ENCODE data around the gene CITED4.

- TF ChIP-seq, protein P1, sequence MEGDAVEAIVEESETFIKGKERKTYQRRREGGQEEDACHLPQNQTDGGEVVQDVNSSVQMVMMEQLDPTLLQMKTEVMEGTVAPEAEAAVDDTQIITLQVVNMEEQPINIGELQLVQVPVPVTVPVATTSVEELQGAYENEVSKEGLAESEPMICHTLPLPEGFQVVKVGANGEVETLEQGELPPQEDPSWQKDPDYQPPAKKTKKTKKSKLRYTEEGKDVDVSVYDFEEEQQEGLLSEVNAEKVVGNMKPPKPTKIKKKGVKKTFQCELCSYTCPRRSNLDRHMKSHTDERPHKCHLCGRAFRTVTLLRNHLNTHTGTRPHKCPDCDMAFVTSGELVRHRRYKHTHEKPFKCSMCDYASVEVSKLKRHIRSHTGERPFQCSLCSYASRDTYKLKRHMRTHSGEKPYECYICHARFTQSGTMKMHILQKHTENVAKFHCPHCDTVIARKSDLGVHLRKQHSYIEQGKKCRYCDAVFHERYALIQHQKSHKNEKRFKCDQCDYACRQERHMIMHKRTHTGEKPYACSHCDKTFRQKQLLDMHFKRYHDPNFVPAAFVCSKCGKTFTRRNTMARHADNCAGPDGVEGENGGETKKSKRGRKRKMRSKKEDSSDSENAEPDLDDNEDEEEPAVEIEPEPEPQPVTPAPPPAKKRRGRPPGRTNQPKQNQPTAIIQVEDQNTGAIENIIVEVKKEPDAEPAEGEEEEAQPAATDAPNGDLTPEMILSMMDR (IDR thresholded peaks at IDR 0.05): no peak
- no peak for TF ChIP-seq POLR2A (IDR thresholded peaks at IDR 0.05)
Measured at GRCh38 chr1:40845895-40846294, 16.3 kb downstream of the CITED4 start.
